GM19324 (cell line): ENCODE results near the gene NEURL2.
"Not testable (repeated sequence)": the region's sequence is repeated elsewhere in the genome, so short reads cannot be mapped to it uniquely, and the experiment has no call there.

ENCODE experiments used
- ATAC-seq: cut with Tn5 transposase; IDR thresholded peaks from one replicate; pipeline ENCODE4 v1.9.1; 2021; ENCODE audit warnings: mild to moderate bottlenecking, moderate library complexity; ENCODE audit not compliant: unreplicated experiment, low FRiP score

Gene NEURL2

DNA sequence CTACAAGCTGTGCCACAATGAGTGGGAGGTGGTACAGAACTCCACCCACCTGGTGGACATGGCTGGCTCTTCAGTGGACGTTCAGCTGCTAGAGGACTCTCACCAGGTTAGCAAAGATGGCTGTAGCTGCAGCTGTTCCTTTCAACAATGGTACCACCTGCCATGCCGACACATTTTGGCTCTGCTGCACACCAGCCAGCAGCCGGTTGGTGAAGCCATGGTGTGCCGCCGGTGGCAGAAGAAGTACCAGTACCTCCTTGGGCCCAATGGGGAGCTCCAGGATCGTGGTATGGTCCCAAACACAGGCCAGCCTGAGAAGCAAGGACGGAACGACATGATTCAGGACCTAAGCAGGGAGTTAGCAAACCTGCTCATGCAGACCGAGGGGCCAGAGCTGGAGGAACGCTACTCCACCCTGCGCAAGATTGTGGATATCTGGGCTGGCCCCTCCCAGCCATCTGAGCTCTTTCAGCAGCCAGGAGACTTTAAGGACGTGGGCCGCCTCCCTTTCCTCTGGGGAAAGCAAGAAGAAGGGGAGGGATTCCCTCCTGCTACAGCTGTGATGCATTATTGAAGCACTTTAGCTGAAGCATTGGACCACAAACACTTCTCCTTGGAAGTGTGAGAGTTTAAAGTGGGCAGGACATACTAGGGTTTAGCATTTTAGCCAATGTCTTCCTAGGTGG lies 12.8 kb downstream of the NEURL2 start:
- no peak for ATAC-seq

GRCh38 chr20:45874576-45874975 lies 16.4 kb downstream of the NEURL2 start:
- no peak for ATAC-seq

GRCh38 chr20:45874104-45874481 lies 16.9 kb downstream of the NEURL2 start:
- ATAC-seq = not testable (repeated sequence)

- no peak for ATAC-seq
Observed at GRCh38 chr20:45873409-45874103, 17.5 kb downstream of the NEURL2 start.

DNA sequence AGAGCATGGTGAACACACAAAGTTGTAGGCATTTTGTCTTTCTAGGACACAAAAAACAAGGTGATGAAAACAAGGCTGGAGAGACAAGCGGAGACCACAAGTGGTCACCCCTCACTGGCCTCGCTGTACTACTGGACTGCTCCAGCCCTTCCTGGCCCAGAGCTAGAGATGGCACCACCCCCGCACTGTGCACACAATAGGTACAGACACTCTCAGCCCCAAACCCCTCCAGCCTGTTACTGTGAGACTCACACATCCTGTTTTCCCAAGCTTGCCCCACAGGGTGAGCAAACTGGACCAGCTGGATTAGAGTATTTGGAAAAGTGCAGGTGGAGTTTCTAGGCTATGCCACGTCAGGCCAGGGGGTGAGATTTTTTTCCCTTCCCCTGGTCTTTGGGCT lies 18.4 kb downstream of the NEURL2 start:
- ATAC-seq = no peak

GRCh38 chr20:45867819-45868176 lies 23.2 kb downstream of the NEURL2 start:
- ATAC-seq = no peak

DNA sequence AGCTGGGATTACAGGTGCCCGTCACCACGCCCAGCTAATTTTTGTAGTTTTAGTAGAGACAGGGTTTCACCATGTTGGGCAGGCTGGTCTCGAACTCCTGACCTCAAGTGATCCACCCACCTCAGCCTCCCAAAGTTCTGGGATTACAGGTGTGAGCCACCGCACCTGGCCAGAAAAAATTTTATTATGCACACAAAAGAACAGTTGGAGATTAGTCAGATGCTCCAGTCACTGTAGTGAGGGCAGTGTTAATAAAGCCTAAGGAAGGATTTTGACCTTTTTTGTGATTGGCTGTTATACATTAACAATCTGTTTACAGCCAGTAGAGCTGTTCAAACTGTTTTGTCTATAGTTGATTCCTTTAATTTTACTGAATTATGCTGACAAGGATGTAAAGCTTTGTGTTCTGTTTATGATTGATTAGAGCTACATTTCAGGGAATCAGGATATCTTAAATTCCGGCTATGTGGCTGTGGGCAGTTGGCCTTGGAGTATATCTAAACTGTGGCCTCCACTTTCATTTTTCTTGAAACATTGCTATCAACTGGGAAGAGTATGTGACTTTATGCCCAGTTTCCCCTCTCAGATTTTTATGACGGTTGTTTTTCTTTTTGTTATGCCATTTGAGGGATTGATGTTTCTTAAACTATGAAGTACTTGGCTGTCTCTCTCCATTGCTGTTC lies 23.7 kb downstream of the NEURL2 start:
- no peak for ATAC-seq

DNA sequence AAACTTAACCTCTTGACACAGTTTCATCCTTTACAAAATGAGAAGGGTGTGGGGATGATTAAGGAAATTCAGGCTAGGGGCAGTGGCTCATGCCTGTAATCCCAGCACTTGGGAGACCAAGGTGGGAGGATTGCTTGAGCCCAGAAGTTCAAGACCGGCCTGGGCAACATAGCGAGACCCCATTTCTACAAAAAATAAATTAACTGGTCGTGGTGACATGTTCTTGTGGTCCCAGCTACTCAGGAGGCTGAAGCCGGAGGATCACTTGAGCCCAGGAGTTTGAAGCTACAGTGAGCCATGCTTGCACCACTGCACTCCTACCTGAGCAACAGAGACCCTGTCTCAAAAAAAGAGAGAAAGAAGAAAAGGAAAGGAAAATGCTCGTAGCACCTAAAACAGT lies 24.6 kb downstream of the NEURL2 start:
- no peak for ATAC-seq

GRCh38 chr20:45863543-45864470 lies 27.2 kb downstream of the NEURL2 start:
- no peak for ATAC-seq

- no peak for ATAC-seq
Observed at GRCh38 chr20:45861221-45862075, 29.6 kb downstream of the NEURL2 start.

DNA sequence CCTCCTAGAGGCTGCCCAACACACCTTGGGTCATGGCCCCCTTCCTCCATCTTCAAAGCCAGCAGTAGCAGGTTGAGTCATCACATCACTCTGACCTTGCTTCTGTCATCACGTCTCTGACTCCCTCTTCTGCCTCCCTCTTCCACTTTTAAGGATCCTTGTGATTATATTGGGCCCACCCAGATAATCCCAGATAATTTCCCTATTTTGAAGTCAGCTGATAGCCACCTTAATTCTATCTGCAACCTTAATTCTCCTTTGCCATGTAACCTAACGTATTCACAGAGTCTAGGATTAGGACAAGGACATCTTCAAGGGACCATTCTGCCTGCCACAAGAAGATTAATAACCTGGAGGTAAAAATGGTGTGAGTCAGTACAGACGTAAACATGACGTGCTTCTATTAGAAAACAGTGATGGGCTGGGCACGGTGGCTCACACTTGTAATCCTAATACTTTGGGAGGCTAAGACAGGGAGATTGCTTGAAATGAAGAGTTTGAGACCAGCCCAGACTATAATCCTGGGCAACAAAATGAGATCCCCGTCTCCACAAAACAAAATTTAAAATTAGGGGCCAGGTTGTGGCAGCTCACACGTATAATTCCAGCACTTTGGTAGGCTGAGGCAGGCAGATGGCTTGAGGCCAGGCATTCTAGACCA lies 30.3 kb downstream of the NEURL2 start:
- ATAC-seq = no peak

- no peak for ATAC-seq
Observed at GRCh38 chr20:45859916-45860315, 31.1 kb downstream of the NEURL2 start.

GRCh38 chr20:45857882-45858216 lies 33.2 kb downstream of the NEURL2 start:
- peak; percentile 17 for ATAC-seq

- ATAC-seq = peak; percentile 96
Observed at GRCh38 chr20:45857114-45857881, 33.7 kb downstream of the NEURL2 start, which contains the start of the genes ACOT8 and ZSWIM3. Gene ACOT8, minus strand, starts transcription at chr20:45857392. Its CDS starts 77 bp downstream, at chr20:45857315. Gene ZSWIM3, plus strand, starts transcription at chr20:45857614. Its CDS starts 212 bp downstream, at chr20:45857826.

- no peak for ATAC-seq
Observed at GRCh38 chr20:45853484-45853883, 37.5 kb downstream of the NEURL2 start.

GRCh38 chr20:45852326-45852725 lies 38.7 kb downstream of the NEURL2 start:
- ATAC-seq = no peak

- no peak for ATAC-seq
Observed at GRCh38 chr20:45851501-45851900, 39.5 kb downstream of the NEURL2 start.

DNA sequence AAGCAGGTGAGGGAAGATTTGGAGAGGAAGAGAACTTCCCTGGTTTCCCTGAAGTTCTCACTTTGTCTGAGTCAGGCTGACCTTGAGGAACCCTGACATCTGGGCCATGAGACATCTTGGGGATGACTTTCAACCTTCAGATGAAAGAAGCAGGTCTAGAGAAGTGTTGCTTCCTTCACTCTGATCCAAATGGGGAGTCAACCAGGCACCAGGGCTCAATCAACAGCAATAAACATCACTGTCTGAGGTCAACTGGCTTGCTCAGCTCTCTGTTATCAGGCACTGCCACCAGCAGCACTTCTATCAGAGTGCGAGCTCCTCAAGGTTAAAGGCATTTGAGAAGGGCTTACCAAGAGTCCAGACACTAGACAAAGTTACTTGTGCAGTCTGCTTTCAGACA lies 40.1 kb downstream of the NEURL2 start:
- ATAC-seq = no peak
